HepG2 (cell line): Measurements from ENCODE around the gene TMEM125. TPM values are rescaled to one million over a fixed set of nuclear protein-coding genes. Genes with fewer than 3 reads are reported as not detected.

Experiments
- CHCHD3 ChIP-seq: sonication (generic); formaldehyde crosslinking; IDR thresholded peaks from 2 replicates; pipeline ENCODE4 v1.8.0; 2022; ENCODE audit warnings: mild to moderate bottlenecking, missing genetic modification reagents, moderate library complexity
- CREBL2 ChIP-seq: sonication (generic); formaldehyde crosslinking; IDR thresholded peaks from 2 replicates; pipeline ENCODE4 v1.8.1; 2023; ENCODE audit warnings: missing genetic modification reagents, mild to moderate bottlenecking, borderline replicate concordance
- KMT2B ChIP-seq: IDR thresholded peaks from 2 replicates; pipeline ENCODE4 v1.6.1; 2016; ENCODE audit warnings: missing genetic modification reagents, missing compliant biosample characterization
- MIER2 ChIP-seq: IDR thresholded peaks from 2 replicates; pipeline ENCODE4 v1.6.1; 2016; ENCODE audit warnings: missing biosample characterization, missing genetic modification reagents
- NCOA5 ChIP-seq: sonication (generic); formaldehyde crosslinking; IDR thresholded peaks from 2 replicates; pipeline ENCODE4 v1.4.0; 2020; ENCODE audit warnings: missing genetic modification reagents
- NONO ChIP-seq, 2 experiments: fragments of 450-650 bp in 1 of 2; sonication (generic) in 1 of 2; formaldehyde crosslinking in 1 of 2; IDR thresholded peaks in 1 of 2; conservative IDR thresholded peaks in 1 of 2; 2 replicates each; pipeline versions ENCODE4 v1.6.1 to v1.8.0; 2017 to 2022; ENCODE audit warnings: mild to moderate bottlenecking in 1 of 2, missing genetic modification reagents in 1 of 2, moderate library complexity in 1 of 2
- SIX1 ChIP-seq: sonication (generic); formaldehyde crosslinking; IDR thresholded peaks from 2 replicates; pipeline ENCODE4 v1.4.0; 2020; ENCODE audit warnings: missing genetic modification reagents, borderline replicate concordance
- SMAD9 ChIP-seq: sonication (generic); formaldehyde crosslinking; IDR thresholded peaks from 2 replicates; pipeline ENCODE4 v1.5.1; 2020; ENCODE audit warnings: mild to moderate bottlenecking, missing genetic modification reagents
- SRSF9 ChIP-seq: fragments of 200-400 bp; formaldehyde crosslinking; IDR thresholded peaks from 2 replicates; pipeline ENCODE4 v1.6.1; 2018; ENCODE audit warnings: borderline replicate concordance, mild to moderate bottlenecking, low read depth, low read length; ENCODE audit not compliant: insufficient read depth, poor library complexity, severe bottlenecking
- TEF ChIP-seq: sonication (generic); formaldehyde crosslinking; IDR thresholded peaks from 2 replicates; pipeline ENCODE4 v1.5.0; 2020; ENCODE audit warnings: missing genetic modification reagents
- ZBTB3 ChIP-seq: sonication (generic); formaldehyde crosslinking; IDR thresholded peaks from 2 replicates; pipeline ENCODE4 v1.4.0; 2020; ENCODE audit warnings: low read depth, mild to moderate bottlenecking, moderate library complexity, missing genetic modification reagents, borderline replicate concordance
- ZNF160 ChIP-seq: sonication (generic); formaldehyde crosslinking; IDR thresholded peaks from 2 replicates; pipeline ENCODE4 v1.8.0; 2022; ENCODE audit warnings: mild to moderate bottlenecking, inconsistent platforms, missing genetic modification reagents
- ZNF230 ChIP-seq: sonication (generic); formaldehyde crosslinking; IDR thresholded peaks from 2 replicates; pipeline ENCODE4 v1.4.0; 2020; ENCODE audit warnings: mild to moderate bottlenecking, missing genetic modification reagents
- ZNF407 ChIP-seq: sonication (generic); formaldehyde crosslinking; IDR thresholded peaks from one replicate; pipeline ENCODE4 v1.5.1; 2020; ENCODE audit warnings: mild to moderate bottlenecking, missing genetic modification reagents; ENCODE audit errors: not compliant biosample characterization
- ZNF503 ChIP-seq: sonication (generic); formaldehyde crosslinking; IDR thresholded peaks from 2 replicates; pipeline ENCODE4 v1.4.0; 2020; ENCODE audit warnings: missing genetic modification reagents
- ZNF543 ChIP-seq: sonication (generic); formaldehyde crosslinking; IDR thresholded peaks from 2 replicates; pipeline ENCODE4 v1.4.0; 2020; ENCODE audit warnings: mild to moderate bottlenecking, missing genetic modification reagents
- ZNF552 ChIP-seq: sonication (generic); formaldehyde crosslinking; IDR thresholded peaks from 2 replicates; pipeline ENCODE4 v1.9.0; 2022; ENCODE audit warnings: missing genetic modification reagents, mild to moderate bottlenecking, borderline replicate concordance
- ZNF567 ChIP-seq: sonication (generic); formaldehyde crosslinking; IDR thresholded peaks from 2 replicates; pipeline ENCODE4 v1.8.1; 2023; ENCODE audit warnings: mild to moderate bottlenecking, missing genetic modification reagents, borderline replicate concordance
- ZNF615 ChIP-seq: sonication (generic); formaldehyde crosslinking; IDR thresholded peaks from 2 replicates; pipeline ENCODE4 v1.5.0; 2020; ENCODE audit warnings: mild to moderate bottlenecking, missing genetic modification reagents, borderline replicate concordance
- ZNF775 ChIP-seq: sonication (generic); formaldehyde crosslinking; IDR thresholded peaks from 2 replicates; pipeline ENCODE4 v1.4.0; 2020; ENCODE audit warnings: missing genetic modification reagents, mild to moderate bottlenecking, moderate library complexity, borderline replicate concordance
- polyA plus RNA-seq, 8 experiments: library from polyadenylated mRNA; depleted of rRNA in 3 of 8; stranded (reverse) in 7 of 8; unstranded in 1 of 8; fragments of >200 nt; fragmentation: Illumina TruSeq in 4 of 8; extraction: Trizol in 4 of 8; gene quantifications; 2 replicates each; pipeline versions ENCODE4 v1.2.1 to v1.2.3, GENCODE V29; 2011 to 2016; ENCODE audit warnings: low read depth in 4 of 8, missing spikeins in 1 of 8, mixed read lengths in 1 of 8; ENCODE audit not compliant: insufficient read depth in 1 of 8
- total RNA-seq, 5 experiments: library from RNA; depleted of rRNA; stranded (reverse); fragments of >200 nt; fragmentation: Illumina TruSeq; extraction: Trizol; gene quantifications; 2 replicates each; pipeline ENCODE4 v1.2.3, GENCODE V29; 2016; ENCODE audit warnings: low read depth in 1 of 5

The TMEM125 gene
- total and polyA plus RNA-seq, 2 of the 13 experiments (the other 11 are each of a cell fraction or from before 2014, with no cell fraction given): 0.03 TPM; not detected in 1

GRCh38 chr1:43313771-43314170, 44.0 kb downstream of the TMEM125 start (continued):
- TF ChIP-seq ZNF407 (CRISPR knock-in tag) (no peak), MIER2 (CRISPR knock-in tag) (no peak), ZNF543 (CRISPR knock-in tag) (no peak), ZNF552 (CRISPR knock-in tag) (no peak), CREBL2 (no peak), KMT2B (CRISPR knock-in tag) (no peak), CHCHD3 (CRISPR knock-in tag) (no peak), ZBTB3 (no peak), ZNF567 (CRISPR knock-in tag) (no peak), TEF (no peak), NONO (IDR thresholded peaks at IDR 0.05) (no peak), NONO (CRISPR knock-in tag; conservative IDR thresholded peaks at IDR 0.05) (peak; percentile 55; the same call in 1 of the 2 replicates), ZNF230 (CRISPR knock-in tag) (no peak), SRSF9 (no peak), ZNF503 (CRISPR knock-in tag) (no peak), ZNF775 (CRISPR knock-in tag) (no peak), ZNF160 (no peak), NCOA5 (no peak), SMAD9 (CRISPR knock-in tag) (no peak), ZNF615 (CRISPR knock-in tag) (no peak), SIX1 (CRISPR knock-in tag) (peak; percentile 39; the same call in 1 of the 2 replicates)
